Activated naive CD4-positive, alpha-beta T cell treated with anti-CD3 and anti-CD28 coated beads for 36 hours (primary cell): Measurements from ENCODE around the gene PRKN. TPM values are rescaled to one million over a fixed set of nuclear protein-coding genes. Genes with fewer than 3 reads are reported as not detected.

Experiments
- CTCF ChIA-PET: fragments of 350-600 bp; sonication (Branson Sonifier 250); formaldehyde crosslinking; loops from one replicate; lab custom pipeline; 2021; ENCODE audit warnings: antibody characterized with exemption; lab: Charles Lee
- DNase-seq: peaks from one replicate; pipeline ENCODE4 v3.0.0-alpha.2; 2020
- H3K27ac Mint-ChIP-seq: one replicate; pipeline ENCODE4 v1.8.0; 2021; ENCODE audit warnings: mild to moderate bottlenecking, mixed read lengths
- H3K27me3 Mint-ChIP-seq: one replicate; pipeline ENCODE4 v1.8.0; 2021; ENCODE audit warnings: low read depth, mixed read lengths
- H3K36me3 Mint-ChIP-seq: one replicate; pipeline ENCODE4 v1.8.0; 2021; ENCODE audit warnings: low read depth, mixed read lengths
- H3K4me1 Mint-ChIP-seq: one replicate; pipeline ENCODE4 v1.8.0; 2021; ENCODE audit warnings: low read depth, mixed read lengths
- H3K4me3 Mint-ChIP-seq: one replicate; pipeline ENCODE4 v1.8.0; 2021; ENCODE audit warnings: mild to moderate bottlenecking, moderate library complexity, mixed read lengths
- H3K9me3 Mint-ChIP-seq: one replicate; pipeline ENCODE4 v1.8.0; 2021; ENCODE audit warnings: mixed read lengths
- intact Hi-C: fragments of 100-400 bp; cut with micrococcal nuclease; formaldehyde crosslinking; loops from one replicate; pipeline ENCODE4 v1.15.1; 2023
- total RNA-seq, 2 experiments: library from RNA; stranded (reverse); gene quantifications; one replicate each; pipeline ENCODE4 v1.2.3, GENCODE V29; 2021

The PRKN gene
- total RNA-seq, 2 experiments from 2014 or later, result 0.33 to 0.72 TPM

DNA sequence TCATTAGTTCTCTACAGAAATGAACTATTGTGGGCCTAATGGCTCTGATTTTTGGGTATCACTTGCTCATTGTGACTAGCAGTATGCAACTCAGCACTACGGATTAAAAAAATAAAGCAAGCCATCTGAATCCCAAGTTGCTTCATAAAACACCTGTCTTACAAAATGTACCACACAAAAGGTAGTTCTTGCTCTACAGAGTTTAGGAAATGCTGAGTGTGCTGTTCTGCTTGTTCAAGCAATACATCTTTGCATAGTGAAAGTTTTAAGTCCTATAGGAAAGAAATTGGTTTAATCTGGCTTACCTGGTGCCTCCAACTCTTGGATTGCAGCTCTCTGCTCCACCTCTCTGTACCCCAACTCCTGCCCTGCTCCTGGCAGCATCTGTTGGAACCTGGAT lies 1187.0 kb downstream of the PRKN start:
- no peak for DNase-seq
- H3K27me3 Mint-ChIP-seq, result no peaks in the 10 kb centered on the region
- no peak overlapping the region for H3K4me3 Mint-ChIP-seq
- H3K9me3 Mint-ChIP-seq, result no peaks in the 10 kb centered on the region
- H3K4me1 Mint-ChIP-seq, result peaks cover 2% of the 10 kb centered on the region
- intact Hi-C loops, result no loop called here
- no peak overlapping the region for H3K27ac Mint-ChIP-seq
- CTCF ChIA-PET, result no interaction called here
- peaks cover 2% of the 10 kb centered on the region for H3K36me3 Mint-ChIP-seq

DNA sequence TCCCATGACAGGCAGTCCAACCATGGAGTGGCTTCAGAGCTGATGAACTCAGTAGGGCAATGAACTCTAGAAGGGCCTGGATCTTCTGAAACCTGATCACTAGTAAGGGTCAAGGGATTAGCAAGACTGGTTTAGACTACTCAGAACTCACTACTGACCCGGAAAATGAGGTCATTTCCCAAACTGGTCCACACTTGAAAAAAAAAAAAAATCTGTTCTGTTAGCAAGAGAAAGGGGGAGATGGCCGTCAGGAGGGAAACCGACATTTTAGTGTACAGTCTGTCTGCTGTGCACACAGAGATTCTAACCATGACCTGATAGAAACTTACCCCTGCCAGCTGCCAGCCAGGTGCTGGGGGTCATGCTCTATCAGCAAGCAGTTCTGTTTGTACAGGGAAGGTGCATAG lies 1191.3 kb downstream of the PRKN start:
- Mint-ChIP-seq H3K36me3 (no peaks in the 10 kb centered on the region), H3K4me3 (no peak overlapping the region), H3K27ac (no peak overlapping the region), H3K27me3 (no peaks in the 10 kb centered on the region), H3K9me3 (no peaks in the 10 kb centered on the region), H3K4me1 (no peaks in the 10 kb centered on the region)
- DNase-seq, result no peak
- intact Hi-C loops, result no loop called here
- CTCF ChIA-PET, result no interaction called here

DNA sequence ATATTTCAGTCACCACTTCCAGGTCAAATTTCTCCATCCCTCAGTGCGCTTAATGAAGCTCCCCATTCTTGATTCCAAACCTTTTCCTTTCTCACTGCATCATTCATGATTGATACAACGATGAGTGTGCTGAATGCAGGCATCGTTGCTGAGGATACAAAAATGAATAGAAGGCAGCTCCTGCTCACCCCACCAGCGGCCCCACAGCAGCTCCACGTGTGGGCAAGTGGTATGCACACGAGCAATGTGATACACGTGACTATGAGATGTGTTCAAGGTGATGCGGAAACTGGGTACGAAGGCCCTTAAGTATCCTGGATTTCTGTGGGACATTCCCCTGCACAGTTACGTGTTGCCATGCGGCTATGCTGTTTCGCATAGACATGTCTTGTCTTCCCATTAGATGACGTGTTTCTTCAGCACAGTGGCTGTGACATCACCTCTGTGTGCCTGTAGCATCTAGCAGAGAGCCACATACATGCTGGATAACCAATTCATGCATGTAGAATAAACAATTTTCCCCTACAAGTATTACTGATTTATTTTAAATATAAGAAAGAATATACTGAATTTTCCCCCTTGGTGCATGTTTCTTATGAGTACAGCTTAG lies 1193.2 kb downstream of the PRKN start:
- CTCF ChIA-PET, result no interaction called here
- Mint-ChIP-seq H3K4me1 (no peaks in the 10 kb centered on the region), H3K27me3 (no peaks in the 10 kb centered on the region), H3K4me3 (no peak overlapping the region), H3K27ac (no peak overlapping the region), H3K36me3 (no peaks in the 10 kb centered on the region), H3K9me3 (no peaks in the 10 kb centered on the region)
- intact Hi-C loops, result no loop called here
- DNase-seq, result no peak

DNA sequence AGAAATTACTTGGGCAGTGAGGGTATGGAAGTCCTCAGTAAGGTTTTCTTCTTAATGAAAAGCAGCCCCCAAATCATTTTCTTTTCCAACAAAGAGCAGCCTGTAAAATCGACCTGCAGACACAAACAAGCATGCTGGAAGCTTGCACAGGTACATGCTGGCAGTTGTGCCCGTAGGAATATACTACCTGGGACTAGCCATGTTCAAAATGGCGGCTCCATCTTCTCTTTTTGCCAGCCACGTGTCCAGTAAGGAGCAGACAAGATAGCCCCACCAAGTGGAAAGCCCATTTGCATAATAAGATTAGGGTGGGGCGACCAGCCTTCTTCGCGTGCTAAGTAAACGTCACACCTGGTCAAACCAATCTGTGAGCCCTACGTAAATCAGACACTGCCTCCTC lies 1194.3 kb downstream of the PRKN start:
- Mint-ChIP-seq H3K27ac (no peak overlapping the region), H3K4me3 (no peak overlapping the region), H3K36me3 (no peaks in the 10 kb centered on the region), H3K9me3 (no peaks in the 10 kb centered on the region), H3K4me1 (no peaks in the 10 kb centered on the region), H3K27me3 (no peaks in the 10 kb centered on the region)
- no peak for DNase-seq
- CTCF ChIA-PET, result no interaction called here
- intact Hi-C loops, result no loop called here

DNA sequence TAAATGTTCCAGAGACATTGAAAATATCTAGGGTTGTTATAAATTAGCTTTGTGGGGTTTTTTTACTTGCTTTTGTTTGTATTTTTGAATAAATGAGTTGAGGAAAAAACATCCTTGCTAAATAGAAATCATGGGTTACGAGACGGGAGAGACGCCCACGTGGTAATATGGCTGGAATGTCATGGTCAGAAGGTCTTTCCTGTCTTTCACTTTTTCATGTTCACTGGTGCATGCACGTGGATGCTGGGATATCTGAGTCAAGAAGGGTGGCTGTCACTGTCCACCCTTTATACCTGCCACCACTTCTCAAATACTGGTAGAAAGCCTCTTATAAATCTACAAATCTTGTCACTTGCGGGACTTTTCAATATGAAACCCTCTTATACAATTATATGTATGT lies 1195.0 kb downstream of the PRKN start:
- intact Hi-C loops, result no loop called here
- H3K4me3 Mint-ChIP-seq, result no peak overlapping the region
- H3K36me3 Mint-ChIP-seq, result no peaks in the 10 kb centered on the region
- DNase-seq, result no peak
- CTCF ChIA-PET, result interaction anchor here (0.6 kb wide), 1 partner anchor 1733 kb away, joined by 3 read pairs; no protein-coding TSS in a partner anchor
- H3K27ac Mint-ChIP-seq, result no peak overlapping the region
- H3K4me1 Mint-ChIP-seq, result no peaks in the 10 kb centered on the region
- H3K9me3 Mint-ChIP-seq, result no peaks in the 10 kb centered on the region
- no peaks in the 10 kb centered on the region for H3K27me3 Mint-ChIP-seq

DNA sequence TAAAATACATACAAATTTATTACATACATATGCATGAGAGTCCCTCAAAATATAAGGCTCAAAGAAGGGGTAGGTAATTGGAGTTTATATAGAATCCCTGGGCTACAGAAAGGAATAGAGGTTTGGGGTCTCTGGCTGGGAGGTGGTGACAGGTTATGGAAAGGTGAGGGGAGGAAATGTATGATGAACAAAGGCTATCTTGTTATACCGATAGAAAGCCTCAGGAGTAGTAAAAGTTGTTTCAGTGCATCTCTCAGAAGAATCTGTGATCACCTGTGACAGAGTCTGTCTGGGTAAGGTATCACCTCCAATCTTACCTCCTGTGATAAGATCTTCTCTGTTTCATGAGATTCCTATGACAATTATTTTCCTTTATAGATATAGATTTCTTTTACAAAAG lies 1200.8 kb downstream of the PRKN start:
- CTCF ChIA-PET, result no interaction called here

DNA sequence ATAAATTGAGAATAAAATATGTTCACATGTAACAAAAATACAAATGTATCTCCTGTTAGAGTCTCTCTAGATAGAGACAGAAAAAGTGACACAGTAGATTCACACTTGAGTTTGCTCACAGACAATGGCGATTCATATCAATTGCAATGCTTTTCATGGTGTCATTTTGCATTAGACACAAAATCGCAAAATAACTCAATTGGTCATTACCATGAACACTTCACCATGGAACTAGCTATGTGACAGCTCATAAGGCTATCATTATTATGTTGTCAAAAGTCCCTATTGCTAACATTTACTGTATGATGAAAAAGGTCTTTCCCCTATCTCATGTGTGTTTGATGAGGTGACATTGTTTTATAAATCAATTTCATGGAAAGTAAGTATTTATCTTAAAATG lies 1204.2 kb downstream of the PRKN start:
- Mint-ChIP-seq H3K27ac (no peak overlapping the region), H3K4me3 (no peak overlapping the region), H3K27me3 (no peaks in the 10 kb centered on the region), H3K4me1 (no peaks in the 10 kb centered on the region), H3K36me3 (no peaks in the 10 kb centered on the region), H3K9me3 (peaks cover 4% of the 10 kb centered on the region)
- intact Hi-C loops, result no loop called here
- CTCF ChIA-PET, result no interaction called here
- DNase-seq, result no peak

More for the DNA sequence above, 1200.8 kb downstream of the PRKN start:
- Mint-ChIP-seq H3K27me3 (no peaks in the 10 kb centered on the region), H3K4me3 (no peak overlapping the region), H3K27ac (no peak overlapping the region), H3K36me3 (no peaks in the 10 kb centered on the region), H3K4me1 (no peaks in the 10 kb centered on the region), H3K9me3 (peaks cover 2% of the 10 kb centered on the region)
- intact Hi-C loops, result no loop called here
- DNase-seq, result no peak

DNA sequence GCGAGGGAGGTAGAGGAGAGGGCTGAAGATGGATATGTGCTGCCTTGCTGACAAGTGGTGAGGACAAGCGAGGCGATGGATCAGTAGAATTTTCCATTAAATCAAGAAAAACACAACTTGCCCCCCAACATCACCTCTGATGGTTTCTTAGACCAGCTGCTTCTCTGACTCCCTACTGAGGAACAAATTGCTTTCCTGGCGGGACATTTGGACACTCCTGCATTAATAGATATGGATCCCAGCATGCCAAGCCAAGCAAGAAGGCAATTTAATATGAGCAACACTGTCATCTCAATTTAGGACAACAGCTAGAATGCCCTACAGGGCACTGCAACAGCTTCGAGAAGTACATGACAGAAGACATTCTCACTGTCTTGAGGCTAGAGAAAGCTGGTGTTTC lies 1205.3 kb downstream of the PRKN start:
- Mint-ChIP-seq H3K4me3 (no peak overlapping the region), H3K9me3 (peaks cover 4% of the 10 kb centered on the region), H3K36me3 (peaks cover 2% of the 10 kb centered on the region), H3K27ac (no peak overlapping the region), H3K4me1 (no peaks in the 10 kb centered on the region), H3K27me3 (no peaks in the 10 kb centered on the region)
- no peak for DNase-seq
- CTCF ChIA-PET, result no interaction called here
- intact Hi-C loops, result no loop called here

DNA sequence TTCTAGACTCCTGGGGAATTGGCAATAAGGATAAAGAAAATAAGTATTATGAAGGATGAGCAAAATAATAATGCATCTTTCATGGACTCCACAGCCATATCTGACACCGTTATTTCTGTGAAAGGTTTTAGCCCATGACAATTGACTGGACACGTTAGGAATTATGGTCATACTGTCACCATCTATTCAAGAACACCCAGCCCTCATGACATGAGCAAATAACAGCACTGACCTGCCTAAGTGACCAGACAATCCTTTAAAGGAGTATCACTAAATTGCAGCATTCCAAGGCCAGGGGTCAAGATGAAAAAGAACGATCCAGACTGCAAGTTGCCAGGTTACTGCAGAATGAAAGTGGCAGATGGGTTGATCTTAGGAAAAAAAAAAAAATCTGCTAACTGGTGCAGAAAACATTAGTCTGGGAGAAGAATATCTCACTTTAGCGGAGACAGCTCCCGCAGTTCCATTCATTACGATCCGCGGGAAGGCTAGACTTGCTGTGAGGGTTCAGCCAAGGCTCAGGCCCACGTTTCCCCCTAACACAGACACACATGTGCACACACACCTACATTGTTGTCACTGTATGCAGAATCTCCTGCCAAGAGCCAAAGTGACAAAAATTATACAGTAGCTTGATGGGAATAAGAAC lies 1216.0 kb downstream of the PRKN start:
- Mint-ChIP-seq H3K9me3 (peaks cover 2% of the 10 kb centered on the region), H3K4me1 (no peaks in the 10 kb centered on the region), H3K36me3 (no peaks in the 10 kb centered on the region), H3K4me3 (no peak overlapping the region), H3K27me3 (no peaks in the 10 kb centered on the region), H3K27ac (no peak overlapping the region)
- no peak for DNase-seq
- CTCF ChIA-PET, result no interaction called here
- intact Hi-C loops, result no loop called here

DNA sequence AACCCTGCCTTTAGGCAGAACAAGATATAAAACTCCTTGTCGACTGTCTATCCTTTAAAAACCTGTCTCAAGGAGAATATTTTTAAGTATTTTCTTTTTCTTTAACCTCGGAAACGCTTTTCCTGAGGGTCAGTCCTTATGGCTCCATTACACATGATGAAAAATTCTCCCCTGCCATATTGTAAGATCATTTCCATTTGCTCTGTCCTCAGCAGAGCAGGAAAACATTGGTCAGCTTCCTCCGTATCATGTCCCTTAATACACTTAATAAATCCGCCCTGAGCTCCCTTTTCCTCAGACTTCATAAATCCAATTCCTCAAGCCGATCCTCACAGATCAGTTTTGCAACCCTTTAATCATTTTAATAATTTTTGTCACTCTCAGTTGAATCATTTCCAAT lies 1219.2 kb downstream of the PRKN start:
- Mint-ChIP-seq H3K27ac (no peak overlapping the region), H3K27me3 (no peaks in the 10 kb centered on the region), H3K4me3 (no peak overlapping the region), H3K4me1 (no peaks in the 10 kb centered on the region), H3K36me3 (no peaks in the 10 kb centered on the region), H3K9me3 (peaks cover 5% of the 10 kb centered on the region)
- no peak for DNase-seq
- intact Hi-C loops, result no loop called here
- CTCF ChIA-PET, result interaction anchor here (0.6 kb wide), 1 partner anchor 8 kb away, joined by 4 read pairs; no protein-coding TSS in a partner anchor

DNA sequence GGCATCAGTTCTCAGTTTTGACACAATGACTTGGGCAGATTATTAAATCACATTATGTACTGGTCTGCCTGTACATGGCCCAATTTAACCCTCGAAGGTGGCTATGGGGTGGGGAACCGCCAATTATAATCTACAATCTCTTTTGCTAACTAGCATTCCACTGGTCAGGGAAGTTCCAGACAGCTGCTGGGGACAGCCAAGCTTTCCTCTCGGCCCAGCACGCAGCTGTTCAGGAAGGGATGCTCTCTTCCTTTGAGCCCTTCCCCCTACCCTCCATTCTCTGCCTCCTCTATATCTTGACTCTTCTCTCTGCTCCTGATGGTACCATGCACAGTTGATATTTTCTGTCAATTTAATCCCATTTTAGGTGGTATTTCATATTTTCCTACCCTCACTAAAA lies 1220.2 kb downstream of the PRKN start:
- CTCF ChIA-PET, result no interaction called here
- Mint-ChIP-seq H3K4me3 (no peak overlapping the region), H3K27ac (no peak overlapping the region), H3K27me3 (no peaks in the 10 kb centered on the region), H3K36me3 (no peaks in the 10 kb centered on the region), H3K4me1 (no peaks in the 10 kb centered on the region), H3K9me3 (peaks cover 5% of the 10 kb centered on the region)
- no peak for DNase-seq
- intact Hi-C loops, result no loop called here

DNA sequence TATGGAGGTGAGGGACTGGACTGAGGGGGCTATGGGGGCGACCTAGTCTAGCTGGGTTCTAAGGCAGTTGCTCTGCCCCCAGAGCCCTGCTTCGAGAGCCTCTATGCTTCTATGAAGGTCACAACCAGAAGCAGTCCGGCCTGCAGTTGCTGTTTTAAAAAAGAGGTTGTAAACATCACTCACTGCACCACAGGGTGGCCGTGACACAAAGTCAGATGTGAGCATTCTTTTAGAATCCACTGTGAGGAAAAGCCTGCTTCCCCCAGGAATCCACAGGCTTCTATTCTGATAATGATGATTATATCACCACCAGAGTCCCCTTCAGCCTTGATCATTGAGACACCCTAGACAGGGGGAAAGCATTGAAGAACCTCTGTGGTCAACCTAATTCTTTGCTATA lies 1224.0 kb downstream of the PRKN start:
- H3K4me3 Mint-ChIP-seq, result no peak overlapping the region
- H3K27me3 Mint-ChIP-seq, result no peaks in the 10 kb centered on the region
- no peak overlapping the region for H3K27ac Mint-ChIP-seq
- DNase-seq, result no peak
- H3K36me3 Mint-ChIP-seq, result no peaks in the 10 kb centered on the region
- no peaks in the 10 kb centered on the region for H3K4me1 Mint-ChIP-seq
- CTCF ChIA-PET, result no interaction called here
- H3K9me3 Mint-ChIP-seq, result peaks cover 7% of the 10 kb centered on the region
- intact Hi-C loops, result no loop called here

DNA sequence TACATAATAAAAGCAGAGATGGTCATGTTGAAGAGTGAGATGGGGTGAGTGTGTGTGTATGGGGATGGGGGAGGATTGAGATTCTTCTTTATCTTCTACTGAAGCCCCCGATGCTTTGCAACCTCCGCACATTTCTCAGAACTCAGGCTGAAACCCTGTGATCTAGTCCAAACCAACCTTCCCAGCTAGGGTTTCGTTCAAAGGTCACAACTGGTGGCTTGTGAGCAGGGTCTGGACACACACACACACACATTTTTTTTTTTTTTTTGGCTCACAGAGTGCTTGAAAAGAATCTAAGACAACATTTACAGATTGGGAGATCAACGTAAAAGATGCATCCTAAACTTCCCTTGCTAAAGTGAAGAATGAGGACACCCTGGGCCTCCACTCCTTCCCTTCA lies 1228.7 kb downstream of the PRKN start:
- no peak overlapping the region for H3K27ac Mint-ChIP-seq
- no peaks in the 10 kb centered on the region for H3K27me3 Mint-ChIP-seq
- no peaks in the 10 kb centered on the region for H3K36me3 Mint-ChIP-seq
- intact Hi-C loops, result no loop called here
- no peaks in the 10 kb centered on the region for H3K4me1 Mint-ChIP-seq
- DNase-seq, result no peak
- CTCF ChIA-PET, result interaction anchor here (0.5 to 1.1 kb wide), 3 partner anchors 64 to 196 kb away, joined by 3 to 4 read pairs (median 3); no protein-coding TSS in a partner anchor
- peaks cover 2% of the 10 kb centered on the region for H3K9me3 Mint-ChIP-seq
- H3K4me3 Mint-ChIP-seq, result no peak overlapping the region
